H1 (cell line): ENCODE results near the gene RAB11B.

Experiments used
- CTCF ChIP-seq, 3 experiments: IDR thresholded peaks; 1 replicate in 2 of 3; 2 replicates in 1 of 3; pipeline versions ENCODE4 v1.5.1 to v1.6.1; 2011; ENCODE audit warnings: low read length in 3 of 3, mild to moderate bottlenecking in 3 of 3, inconsistent platforms in 2 of 3, low read depth in 1 of 3, moderate library complexity in 1 of 3; ENCODE audit not compliant: insufficient read depth in 1 of 3; ENCODE audit errors: control extremely low read depth in 1 of 3
- JUND ChIP-seq: IDR thresholded peaks from 2 replicates; pipeline ENCODE4 v1.6.1; 2011; ENCODE audit warnings: mild to moderate bottlenecking, improper control_type of control experiment, low read length
- MAX ChIP-seq: IDR thresholded peaks from 2 replicates; pipeline ENCODE4 v1.6.1; 2012; ENCODE audit warnings: inconsistent platforms
- POLR2A ChIP-seq, 2 experiments: IDR thresholded peaks; 1 replicate in 1 of 2; 2 replicates in 1 of 2; pipeline ENCODE4 v1.6.1; 2011; ENCODE audit warnings: low read depth in 2 of 2, low read length in 2 of 2, mild to moderate bottlenecking in 2 of 2; ENCODE audit errors: control extremely low read depth in 1 of 2
- RAD21 ChIP-seq, 2 experiments: IDR thresholded peaks in 1 of 2; conservative IDR thresholded peaks in 1 of 2; 2 replicates each; pipeline ENCODE4 v1.6.1; 2011; ENCODE audit warnings: low read depth in 2 of 2, low read length in 2 of 2, improper control_type of control experiment in 1 of 2, inconsistent platforms in 1 of 2, mild to moderate bottlenecking in 1 of 2, moderate library complexity in 1 of 2
- RFX5 ChIP-seq: IDR thresholded peaks from 2 replicates; pipeline ENCODE4 v1.6.1; 2011; ENCODE audit warnings: low read depth, low read length, improper control_type of control experiment, borderline replicate concordance
- SUZ12 ChIP-seq: fragments of 200-600 bp; sonication (generic); IDR thresholded peaks from 2 replicates; pipeline ENCODE4 v1.6.1; 2012; ENCODE audit warnings: mild to moderate bottlenecking, inconsistent platforms, low read length, moderate library complexity, mixed read lengths
- TAF1 ChIP-seq: IDR thresholded peaks from 2 replicates; pipeline ENCODE4 v1.6.1; 2011; ENCODE audit warnings: mild to moderate bottlenecking, low read depth, low read length

GRCh38 chr19:8412783-8413628, 22.8 kb downstream of the RAB11B start, which contains the start of gene MARCHF2:
- TF ChIP-seq CTCF (IDR thresholded peaks at IDR 0.05; ENCODE audit: control extremely low read depth in 1 of 3, insufficient read depth in 1 of 3, low read depth in 1 of 3, low read length in 3 of 3) (peak; percentile 38 to 62 (median 43)), JUND (no peak), SUZ12 (no peak), RAD21 (IDR thresholded peaks at IDR 0.05 in 1 of 2, conservative IDR thresholded peaks at IDR 0.05 in 1 of 2; ENCODE audit: low read depth in 2 of 2, low read length in 2 of 2) (peak in 1 of 2 experiments; percentile 52; a peak in 2 of 4 replicates), RFX5 (no peak), MAX (peak; percentile 47; the same call in 1 of the 2 replicates), TAF1 (0 out of 2 replicates have a peak, but pooled peaks have one; percentile 11), POLR2A (IDR thresholded peaks at IDR 0.05; ENCODE audit: control extremely low read depth in 1 of 2, low read depth in 2 of 2, low read length in 2 of 2) (no peak)
